MM.1S (cell line): ENCODE measurements around the gene MINDY4.

Source experiments
- EZH2phosphoT487 ChIP-seq: fragments of 300-600 bp; sonication (generic); IDR thresholded peaks from 2 replicates; pipeline ENCODE4 v1.6.1; 2018; ENCODE audit warnings: antibody characterized with exemption, low read length
- TF ChIP-seq, protein P1 (sequence below): fragments of 300-600 bp; sonication (generic); IDR thresholded peaks from 2 replicates; pipeline ENCODE4 v1.5.1; 2016; ENCODE audit warnings: antibody characterized with exemption, low read length, mixed read lengths

DNA sequence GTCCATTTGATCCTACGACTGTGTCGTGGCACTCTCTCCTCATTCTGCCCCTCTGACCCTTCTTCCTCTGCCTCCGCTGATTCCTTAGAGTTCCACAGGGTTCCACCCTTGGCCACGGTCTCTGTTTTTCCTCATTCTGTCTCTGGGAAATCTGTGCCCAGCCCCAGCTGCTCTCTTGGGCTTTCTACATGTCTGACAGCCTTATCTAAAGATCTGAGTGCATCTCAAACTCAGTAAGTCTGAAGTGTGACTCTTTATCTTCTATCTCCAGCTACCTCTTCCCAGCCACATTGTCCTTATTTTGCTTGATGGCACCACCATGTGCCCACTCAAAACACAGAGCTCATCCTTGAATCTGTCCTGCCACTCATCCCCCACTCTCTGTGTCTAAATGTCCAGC is 78.3 kb downstream of the MINDY4 start:
- TF ChIP-seq, protein P1, sequence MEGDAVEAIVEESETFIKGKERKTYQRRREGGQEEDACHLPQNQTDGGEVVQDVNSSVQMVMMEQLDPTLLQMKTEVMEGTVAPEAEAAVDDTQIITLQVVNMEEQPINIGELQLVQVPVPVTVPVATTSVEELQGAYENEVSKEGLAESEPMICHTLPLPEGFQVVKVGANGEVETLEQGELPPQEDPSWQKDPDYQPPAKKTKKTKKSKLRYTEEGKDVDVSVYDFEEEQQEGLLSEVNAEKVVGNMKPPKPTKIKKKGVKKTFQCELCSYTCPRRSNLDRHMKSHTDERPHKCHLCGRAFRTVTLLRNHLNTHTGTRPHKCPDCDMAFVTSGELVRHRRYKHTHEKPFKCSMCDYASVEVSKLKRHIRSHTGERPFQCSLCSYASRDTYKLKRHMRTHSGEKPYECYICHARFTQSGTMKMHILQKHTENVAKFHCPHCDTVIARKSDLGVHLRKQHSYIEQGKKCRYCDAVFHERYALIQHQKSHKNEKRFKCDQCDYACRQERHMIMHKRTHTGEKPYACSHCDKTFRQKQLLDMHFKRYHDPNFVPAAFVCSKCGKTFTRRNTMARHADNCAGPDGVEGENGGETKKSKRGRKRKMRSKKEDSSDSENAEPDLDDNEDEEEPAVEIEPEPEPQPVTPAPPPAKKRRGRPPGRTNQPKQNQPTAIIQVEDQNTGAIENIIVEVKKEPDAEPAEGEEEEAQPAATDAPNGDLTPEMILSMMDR: no peak
- TF ChIP-seq EZH2phosphoT487: no peak
